HS-5 (cell line): Measurements from ENCODE around the gene PPP1R26.
"Not testable (repeated sequence)": the region's sequence is repeated elsewhere in the genome, so short reads cannot be mapped to it uniquely, and the experiment has no call there.

ENCODE experiments used
- DNase-seq: peaks from one replicate; pipeline ENCODE4 v3.0.0-alpha.2; 2012; ENCODE audit warnings: low read depth

The PPP1R26 gene

GRCh38 chr9:135522931-135523330, 43.3 kb downstream of the PPP1R26 start:
- DNase-seq: no peak

GRCh38 chr9:135523521-135524129, 44.0 kb downstream of the PPP1R26 start:
- DNase-seq: no peak

- no peak for DNase-seq
Measured at GRCh38 chr9:135524130-135524861, 44.7 kb downstream of the PPP1R26 start.

- no peak for DNase-seq
Measured at GRCh38 chr9:135525241-135526088, 45.9 kb downstream of the PPP1R26 start.

- DNase-seq: no peak
Measured at GRCh38 chr9:135526089-135526729, 46.6 kb downstream of the PPP1R26 start.

GRCh38 chr9:135526730-135527571, 47.4 kb downstream of the PPP1R26 start:
- DNase-seq: no peak

GRCh38 chr9:135528842-135529435, 49.4 kb downstream of the PPP1R26 start:
- not testable (repeated sequence) for DNase-seq

- no peak for DNase-seq
Measured at GRCh38 chr9:135530146-135530545, 50.6 kb downstream of the PPP1R26 start.

GRCh38 chr9:135531096-135531495, 51.5 kb downstream of the PPP1R26 start:
- no peak for DNase-seq

- DNase-seq: no peak
Measured at GRCh38 chr9:135533113-135533512, 53.5 kb downstream of the PPP1R26 start.

GRCh38 chr9:135533674-135534073, 54.1 kb downstream of the PPP1R26 start:
- DNase-seq: no peak

- DNase-seq: not testable (repeated sequence)
Measured at GRCh38 chr9:135534192-135534711, 54.7 kb downstream of the PPP1R26 start.

- not testable (repeated sequence) for DNase-seq
Measured at GRCh38 chr9:135534826-135535225, 55.2 kb downstream of the PPP1R26 start.

- DNase-seq: not testable (repeated sequence)
Measured at GRCh38 chr9:135535631-135536030, 56.0 kb downstream of the PPP1R26 start.

- no peak for DNase-seq
Measured at GRCh38 chr9:135536216-135536615, 56.6 kb downstream of the PPP1R26 start.
